ENCODE data around the gene ADGRG7. TPM values are rescaled to one million over a fixed set of nuclear protein-coding genes. Genes with fewer than 3 reads are reported as not detected.

ADGRG7 gene
- total and polyA plus RNA-seq, 2 of the 13 experiments (the other 11 are each of a cell fraction or from before 2014, with no cell fraction given): not detected

- TF ChIP-seq MLX (CRISPR knock-in tag; IDR thresholded peaks at IDR 0.05): no peak
- no peak for TF ChIP-seq XRCC5 (optimal IDR thresholded peaks at IDR 0.05; ENCODE audit: low read length)
- TF ChIP-seq, protein P1, sequence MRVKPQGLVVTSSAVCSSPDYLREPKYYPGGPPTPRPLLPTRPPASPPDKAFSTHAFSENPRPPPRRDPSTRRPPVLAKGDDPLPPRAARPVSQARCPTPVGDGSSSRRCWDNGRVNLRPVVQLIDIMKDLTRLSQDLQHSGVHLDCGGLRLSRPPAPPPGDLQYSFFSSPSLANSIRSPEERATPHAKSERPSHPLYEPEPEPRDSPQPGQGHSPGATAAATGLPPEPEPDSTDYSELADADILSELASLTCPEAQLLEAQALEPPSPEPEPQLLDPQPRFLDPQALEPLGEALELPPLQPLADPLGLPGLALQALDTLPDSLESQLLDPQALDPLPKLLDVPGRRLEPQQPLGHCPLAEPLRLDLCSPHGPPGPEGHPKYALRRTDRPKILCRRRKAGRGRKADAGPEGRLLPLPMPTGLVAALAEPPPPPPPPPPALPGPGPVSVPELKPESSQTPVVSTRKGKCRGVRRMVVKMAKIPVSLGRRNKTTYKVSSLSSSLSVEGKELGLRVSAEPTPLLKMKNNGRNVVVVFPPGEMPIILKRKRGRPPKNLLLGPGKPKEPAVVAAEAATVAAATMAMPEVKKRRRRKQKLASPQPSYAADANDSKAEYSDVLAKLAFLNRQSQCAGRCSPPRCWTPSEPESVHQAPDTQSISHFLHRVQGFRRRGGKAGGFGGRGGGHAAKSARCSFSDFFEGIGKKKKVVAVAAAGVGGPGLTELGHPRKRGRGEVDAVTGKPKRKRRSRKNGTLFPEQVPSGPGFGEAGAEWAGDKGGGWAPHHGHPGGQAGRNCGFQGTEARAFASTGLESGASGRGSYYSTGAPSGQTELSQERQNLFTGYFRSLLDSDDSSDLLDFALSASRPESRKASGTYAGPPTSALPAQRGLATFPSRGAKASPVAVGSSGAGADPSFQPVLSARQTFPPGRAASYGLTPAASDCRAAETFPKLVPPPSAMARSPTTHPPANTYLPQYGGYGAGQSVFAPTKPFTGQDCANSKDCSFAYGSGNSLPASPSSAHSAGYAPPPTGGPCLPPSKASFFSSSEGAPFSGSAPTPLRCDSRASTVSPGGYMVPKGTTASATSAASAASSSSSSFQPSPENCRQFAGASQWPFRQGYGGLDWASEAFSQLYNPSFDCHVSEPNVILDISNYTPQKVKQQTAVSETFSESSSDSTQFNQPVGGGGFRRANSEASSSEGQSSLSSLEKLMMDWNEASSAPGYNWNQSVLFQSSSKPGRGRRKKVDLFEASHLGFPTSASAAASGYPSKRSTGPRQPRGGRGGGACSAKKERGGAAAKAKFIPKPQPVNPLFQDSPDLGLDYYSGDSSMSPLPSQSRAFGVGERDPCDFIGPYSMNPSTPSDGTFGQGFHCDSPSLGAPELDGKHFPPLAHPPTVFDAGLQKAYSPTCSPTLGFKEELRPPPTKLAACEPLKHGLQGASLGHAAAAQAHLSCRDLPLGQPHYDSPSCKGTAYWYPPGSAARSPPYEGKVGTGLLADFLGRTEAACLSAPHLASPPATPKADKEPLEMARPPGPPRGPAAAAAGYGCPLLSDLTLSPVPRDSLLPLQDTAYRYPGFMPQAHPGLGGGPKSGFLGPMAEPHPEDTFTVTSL (CRISPR knock-in tag; IDR thresholded peaks at IDR 0.05; ENCODE audit: borderline replicate concordance): peak; percentile 43; the same call in 1 of the 2 replicates
- TF ChIP-seq ZNF564 (CRISPR knock-in tag; IDR thresholded peaks at IDR 0.05): no peak
- no peak for TF ChIP-seq ZNF569 (CRISPR knock-in tag; IDR thresholded peaks at IDR 0.05; ENCODE audit: borderline replicate concordance)
- TF ChIP-seq SOX5 (CRISPR knock-in tag; IDR thresholded peaks at IDR 0.05; ENCODE audit: borderline replicate concordance): 0 out of 2 replicates have a peak, but pooled peaks have one; percentile 19
- TF ChIP-seq, protein P2, sequence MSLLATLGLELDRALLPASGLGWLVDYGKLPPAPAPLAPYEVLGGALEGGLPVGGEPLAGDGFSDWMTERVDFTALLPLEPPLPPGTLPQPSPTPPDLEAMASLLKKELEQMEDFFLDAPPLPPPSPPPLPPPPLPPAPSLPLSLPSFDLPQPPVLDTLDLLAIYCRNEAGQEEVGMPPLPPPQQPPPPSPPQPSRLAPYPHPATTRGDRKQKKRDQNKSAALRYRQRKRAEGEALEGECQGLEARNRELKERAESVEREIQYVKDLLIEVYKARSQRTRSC (CRISPR knock-in tag; IDR thresholded peaks at IDR 0.05; ENCODE audit: low read depth): no peak
- TF ChIP-seq ZBTB44 (CRISPR knock-in tag; IDR thresholded peaks at IDR 0.05): no peak
- peak; percentile 18; the same call in 1 of the 2 replicates for TF ChIP-seq NRL (CRISPR knock-in tag; IDR thresholded peaks at IDR 0.05; ENCODE audit: borderline replicate concordance)
- peak; percentile 95 for TF ChIP-seq ZNF546 (CRISPR knock-in tag; conservative IDR thresholded peaks at IDR 0.05)
- peak; percentile 78; the same call in 1 of the 2 replicates for TF ChIP-seq ZNF556 (CRISPR knock-in tag; IDR thresholded peaks at IDR 0.05; ENCODE audit: borderline replicate concordance)
- TF ChIP-seq KDM2A (CRISPR knock-in tag; IDR thresholded peaks at IDR 0.05; ENCODE audit: borderline replicate concordance, low read depth): peak; percentile 86
- no peak for TF ChIP-seq SRSF4 (IDR thresholded peaks at IDR 0.05; ENCODE audit: low read depth, low read length, poor library complexity, severe bottlenecking)
- TF ChIP-seq, protein P3, sequence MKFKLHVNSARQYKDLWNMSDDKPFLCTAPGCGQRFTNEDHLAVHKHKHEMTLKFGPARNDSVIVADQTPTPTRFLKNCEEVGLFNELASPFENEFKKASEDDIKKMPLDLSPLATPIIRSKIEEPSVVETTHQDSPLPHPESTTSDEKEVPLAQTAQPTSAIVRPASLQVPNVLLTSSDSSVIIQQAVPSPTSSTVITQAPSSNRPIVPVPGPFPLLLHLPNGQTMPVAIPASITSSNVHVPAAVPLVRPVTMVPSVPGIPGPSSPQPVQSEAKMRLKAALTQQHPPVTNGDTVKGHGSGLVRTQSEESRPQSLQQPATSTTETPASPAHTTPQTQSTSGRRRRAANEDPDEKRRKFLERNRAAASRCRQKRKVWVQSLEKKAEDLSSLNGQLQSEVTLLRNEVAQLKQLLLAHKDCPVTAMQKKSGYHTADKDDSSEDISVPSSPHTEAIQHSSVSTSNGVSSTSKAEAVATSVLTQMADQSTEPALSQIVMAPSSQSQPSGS (CRISPR knock-in tag; IDR thresholded peaks at IDR 0.05): 0 out of 2 replicates have a peak, but pooled peaks have one; percentile 62
- no peak; the same call in 1 of the 2 replicates for TF ChIP-seq ZNF777 (CRISPR knock-in tag; IDR thresholded peaks at IDR 0.05)
- TF ChIP-seq ZBTB20 (CRISPR knock-in tag; IDR thresholded peaks at IDR 0.05; ENCODE audit: borderline replicate concordance, low read depth): no peak
- no peak for TF ChIP-seq SATB2 (CRISPR knock-in tag; IDR thresholded peaks at IDR 0.05)
These were observed 99.8 kb downstream of the ADGRG7 start, which contains the start of gene TFG (continued) for GRCh38 chr3:100708989-100709841.
